ENCODE data around the gene CFAP77.

CFAP77 gene

GRCh38 chr9:132582276-132582785 lies 172.3 kb downstream of the CFAP77 start, which contains the start of gene BARHL1:
Gene BARHL1, plus strand, starts transcription at chr9:132582606. Its CDS starts 192 bp downstream, at chr9:132582798.
- no peak for DNase-seq (ENCODE audit: low read depth)

DNA sequence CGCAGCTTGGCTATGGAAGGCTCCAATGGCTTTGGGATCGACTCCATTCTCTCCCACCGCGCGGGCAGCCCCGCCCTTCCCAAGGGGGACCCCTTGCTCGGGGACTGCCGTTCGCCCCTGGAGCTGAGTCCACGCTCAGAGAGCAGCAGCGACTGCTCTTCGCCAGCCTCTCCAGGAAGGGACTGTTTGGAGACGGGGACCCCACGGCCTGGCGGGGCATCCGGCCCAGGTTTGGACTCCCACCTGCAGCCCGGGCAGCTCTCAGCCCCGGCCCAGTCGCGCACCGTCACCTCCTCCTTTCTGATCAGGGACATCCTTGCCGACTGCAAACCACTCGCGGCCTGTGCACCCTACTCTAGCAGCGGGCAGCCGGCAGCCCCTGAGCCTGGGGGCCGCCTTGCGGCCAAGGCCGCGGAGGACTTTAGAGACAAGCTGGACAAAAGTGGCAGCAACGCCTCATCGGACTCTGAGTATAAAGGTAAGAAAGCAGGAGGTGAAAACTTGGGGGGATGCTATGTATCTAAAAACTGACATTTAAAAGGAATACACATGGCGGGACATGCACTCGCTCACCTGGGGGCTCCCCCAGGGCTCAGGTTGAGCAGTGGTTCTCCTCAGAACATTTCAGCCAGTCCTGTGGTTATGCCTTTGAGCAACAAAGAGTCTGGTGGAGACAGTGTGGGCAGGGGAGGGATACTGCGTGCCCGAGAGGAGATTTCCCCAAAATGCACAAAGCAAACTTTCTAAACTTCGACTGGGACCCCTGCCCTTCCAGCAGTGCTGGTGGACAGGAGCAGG lies 173.0 kb downstream of the CFAP77 start:
- DNase-seq (ENCODE audit: low read depth): no peak

- DNase-seq (ENCODE audit: low read depth): no peak
Measured at GRCh38 chr9:132583584-132584304, 173.7 kb downstream of the CFAP77 start.

DNA sequence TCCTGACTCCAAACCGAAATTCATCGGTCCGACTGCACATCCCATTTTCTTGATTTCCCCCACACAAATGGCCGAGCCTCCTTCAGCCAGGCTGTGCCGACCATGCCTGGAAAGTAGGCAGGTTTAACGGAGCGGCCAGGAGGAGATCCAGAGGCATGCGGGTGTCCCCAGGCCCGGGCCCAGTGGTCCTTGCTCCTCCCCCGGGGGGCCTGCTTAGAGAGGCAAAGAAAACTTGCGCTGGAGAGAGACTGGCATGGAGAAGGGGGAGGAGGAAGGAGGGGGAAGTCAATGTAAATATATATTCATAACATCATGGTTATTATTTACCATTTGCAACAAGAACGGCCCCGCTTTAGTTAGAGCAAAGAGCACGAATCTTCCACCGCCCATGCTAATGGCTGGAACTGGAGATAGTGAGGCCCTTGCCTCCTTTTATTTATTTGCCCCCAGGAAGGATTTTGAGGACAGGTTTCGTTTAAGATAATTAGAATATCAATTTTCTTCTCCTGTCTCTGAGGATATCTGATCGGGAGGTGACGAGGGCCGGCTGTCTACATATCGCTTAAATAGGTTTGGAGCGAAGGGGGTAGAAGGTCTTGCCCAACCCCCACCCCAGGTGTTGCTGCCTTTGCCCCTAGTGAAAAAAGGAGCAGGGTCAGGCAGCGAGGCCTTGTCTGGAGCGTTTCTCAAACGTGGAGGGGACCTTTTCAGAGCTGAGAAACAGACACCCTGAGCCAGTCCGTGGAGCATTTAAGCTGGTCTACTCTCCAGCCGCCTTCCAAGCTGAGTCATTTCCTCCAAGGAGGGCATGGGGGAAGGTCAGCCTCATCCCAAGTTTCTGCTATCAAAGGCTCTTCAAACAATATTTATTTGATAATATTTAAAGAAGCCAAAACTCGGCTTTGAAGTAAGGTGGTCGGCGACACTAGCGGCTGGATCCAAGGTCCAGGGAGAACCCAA lies 174.9 kb downstream of the CFAP77 start:
- DNase-seq (ENCODE audit: low read depth): no peak

GRCh38 chr9:132585954-132586829 lies 176.2 kb downstream of the CFAP77 start:
- no peak for DNase-seq (ENCODE audit: low read depth)

- no peak for DNase-seq (ENCODE audit: low read depth)
Measured at GRCh38 chr9:132586830-132587591, 177.0 kb downstream of the CFAP77 start.

DNA sequence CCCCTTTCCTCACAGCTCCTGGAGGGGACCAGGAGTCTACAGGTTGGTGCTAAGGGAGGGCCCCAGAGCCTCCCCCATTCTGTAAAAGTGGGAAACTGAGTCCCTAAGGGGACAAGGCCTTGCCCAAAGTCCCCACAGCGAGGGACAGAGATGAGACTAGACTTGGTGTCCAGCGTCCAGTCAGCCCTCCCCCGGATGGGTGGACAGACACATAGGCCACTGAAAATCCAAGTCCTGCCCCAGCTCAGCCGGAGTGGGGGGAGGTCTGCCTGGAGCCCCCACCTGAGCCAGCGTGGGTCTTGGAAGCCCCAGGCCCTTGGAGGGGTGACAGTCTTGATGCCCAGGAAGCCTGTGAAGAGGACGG lies 177.6 kb downstream of the CFAP77 start:
- no peak for DNase-seq (ENCODE audit: low read depth)

GRCh38 chr9:132588098-132588497 lies 178.1 kb downstream of the CFAP77 start:
- no peak for DNase-seq (ENCODE audit: low read depth)

GRCh38 chr9:132588501-132589147 lies 178.6 kb downstream of the CFAP77 start:
- no peak for DNase-seq (ENCODE audit: low read depth)

DNA sequence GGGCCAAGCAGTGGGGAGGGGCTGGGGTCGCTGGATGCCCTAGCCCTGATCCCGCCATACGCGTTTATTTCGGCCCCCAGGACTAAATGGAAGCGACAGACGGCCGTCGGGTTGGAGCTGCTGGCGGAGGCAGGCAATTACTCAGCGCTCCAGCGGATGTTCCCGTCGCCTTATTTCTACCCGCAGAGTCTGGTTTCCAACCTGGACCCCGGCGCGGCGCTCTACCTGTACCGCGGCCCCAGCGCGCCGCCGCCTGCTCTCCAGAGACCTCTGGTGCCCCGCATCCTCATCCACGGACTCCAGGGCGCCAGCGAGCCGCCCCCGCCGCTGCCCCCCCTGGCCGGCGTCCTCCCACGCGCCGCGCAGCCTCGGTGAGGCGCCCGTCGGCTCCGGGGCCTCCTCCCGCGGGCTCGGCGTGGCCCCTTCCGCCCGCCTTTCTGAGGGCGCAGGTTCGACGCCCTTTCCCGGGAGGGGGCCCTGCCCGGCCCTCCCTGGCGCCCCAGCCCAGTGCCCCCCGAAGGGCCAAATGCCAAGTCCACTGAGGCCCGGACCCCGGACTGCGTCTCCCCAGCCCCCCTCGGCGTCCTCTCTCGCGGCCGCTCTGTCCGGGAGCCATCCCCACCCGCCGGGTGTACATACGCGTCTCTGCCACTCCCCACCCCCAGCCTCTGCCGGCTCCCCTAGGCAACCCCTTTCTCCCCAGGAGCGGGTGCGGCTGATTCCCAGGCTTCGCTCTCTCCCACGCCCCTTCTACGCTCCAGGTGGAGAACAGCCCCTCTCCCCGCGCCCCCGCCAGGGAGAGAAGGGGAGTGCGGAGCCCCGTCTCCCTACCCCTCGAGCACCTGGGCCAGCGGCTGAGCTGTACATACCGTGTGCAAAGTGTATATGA lies 179.4 kb downstream of the CFAP77 start:
- no peak for DNase-seq (ENCODE audit: low read depth)

DNA sequence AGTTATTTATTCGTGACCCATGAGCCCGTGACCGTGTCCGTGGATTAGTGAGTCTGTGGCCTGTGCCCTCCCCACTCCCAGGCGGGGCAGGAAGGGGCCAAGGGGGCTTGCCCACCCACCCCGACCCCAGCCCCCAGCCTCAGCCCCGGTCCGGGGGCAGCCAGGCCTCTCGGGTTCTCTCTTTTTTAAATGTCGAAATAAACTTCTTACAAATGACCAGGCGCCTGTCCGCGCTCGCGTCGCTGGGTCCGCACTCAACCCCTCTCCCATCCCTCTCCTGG lies 180.0 kb downstream of the CFAP77 start:
- DNase-seq (ENCODE audit: low read depth): no peak

DNA sequence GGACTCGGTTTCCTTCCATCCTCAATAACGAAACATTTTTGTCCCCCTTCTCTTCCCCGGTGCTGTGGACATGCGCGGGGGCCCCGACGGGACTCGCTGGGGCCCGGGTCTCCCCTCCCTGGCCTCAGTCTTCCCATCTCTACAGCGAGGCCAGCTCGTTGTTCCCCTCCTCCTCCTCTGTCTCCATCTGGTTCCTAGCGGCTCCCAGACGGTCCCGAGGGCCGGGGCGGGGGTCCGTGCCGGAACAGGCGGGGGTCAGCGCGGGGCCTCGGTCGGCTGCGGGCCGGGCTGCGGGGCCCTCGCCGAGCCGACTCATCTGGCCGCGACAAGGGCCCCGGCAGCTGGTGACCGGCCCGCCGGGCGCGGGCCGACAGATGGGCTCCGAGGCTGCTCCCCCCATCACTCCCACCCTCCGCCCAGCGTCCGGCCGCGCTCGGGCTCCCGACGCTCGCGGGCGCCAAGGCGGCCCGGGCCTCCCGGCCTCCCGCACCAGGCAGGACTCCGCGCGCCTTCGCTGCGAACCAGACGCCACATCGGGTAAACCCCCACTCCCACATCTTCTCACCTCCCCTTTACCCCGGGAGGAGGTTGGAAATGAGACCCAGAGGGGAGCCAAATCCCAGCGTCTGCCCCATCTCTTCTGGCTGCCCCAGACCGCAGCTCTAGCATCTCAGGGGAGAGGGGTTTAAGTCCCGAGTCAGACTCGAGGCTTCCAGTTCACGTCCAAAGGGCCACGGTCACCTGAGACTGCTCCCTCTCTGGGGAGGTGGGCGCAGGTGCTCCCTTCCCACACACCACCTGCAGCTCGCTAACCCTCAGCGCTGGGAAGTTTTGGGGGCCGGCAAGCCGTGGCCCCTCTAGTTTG lies 180.5 kb downstream of the CFAP77 start:
- DNase-seq (ENCODE audit: low read depth): no peak

GRCh38 chr9:132591244-132591643 lies 181.2 kb downstream of the CFAP77 start:
- no peak for DNase-seq (ENCODE audit: low read depth)

GRCh38 chr9:132591751-132592314 lies 181.8 kb downstream of the CFAP77 start:
- no peak for DNase-seq (ENCODE audit: low read depth)

DNA sequence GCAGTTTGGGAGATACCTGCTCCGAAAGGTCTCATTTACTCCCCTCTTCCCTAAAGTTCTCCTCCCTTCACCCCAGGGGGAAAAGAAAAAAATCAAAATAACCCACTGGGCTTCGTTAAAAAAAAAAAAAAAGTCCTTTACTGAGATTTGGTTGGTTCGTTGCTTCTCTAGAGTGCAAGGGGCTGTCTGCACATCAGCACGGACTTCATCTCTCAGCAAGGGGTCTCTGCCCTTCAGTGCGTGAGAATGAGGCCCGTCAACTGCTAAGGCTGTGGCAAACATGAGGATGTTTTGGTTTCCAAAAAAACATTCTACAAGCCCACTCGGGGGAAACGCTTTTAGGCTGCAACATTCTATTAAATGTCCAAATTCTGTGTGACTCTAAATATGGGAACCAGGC lies 182.4 kb downstream of the CFAP77 start:
- no peak for DNase-seq (ENCODE audit: low read depth)

DNA sequence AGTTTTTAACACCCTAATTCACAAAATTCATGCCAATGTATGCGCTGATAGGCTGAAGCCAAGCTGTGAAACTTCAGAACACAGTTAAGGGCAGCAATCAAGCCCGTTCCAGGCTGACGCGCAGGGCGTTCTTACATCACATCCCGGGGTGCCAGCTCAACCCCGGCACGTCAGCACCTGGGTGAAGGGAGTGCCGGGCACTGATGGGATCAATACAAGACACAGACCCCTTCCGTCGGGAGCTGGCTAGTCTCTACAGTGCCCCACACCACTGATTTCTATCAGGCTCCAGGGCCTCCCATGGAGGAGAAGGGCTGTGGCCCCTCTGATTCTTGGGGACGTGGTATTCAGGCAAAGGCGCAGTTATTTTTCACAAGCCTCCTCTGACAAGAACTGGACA lies 184.4 kb downstream of the CFAP77 start:
- no peak for DNase-seq (ENCODE audit: low read depth)

GRCh38 chr9:132595319-132595718 lies 185.3 kb downstream of the CFAP77 start:
- no peak for DNase-seq (ENCODE audit: low read depth)

GRCh38 chr9:132596200-132596599 lies 186.2 kb downstream of the CFAP77 start:
- no peak for DNase-seq (ENCODE audit: low read depth)
